Esophagus muscularis mucosa (tissue), 4 donors: ENCODE measurements around the gene B9D1.
A peak's percentile ranks its signal among the peaks of the same experiment; 100 is the strongest.

ENCODE experiments used
- EP300 ChIP-seq: sonication (generic); formaldehyde crosslinking; IDR thresholded peaks from one replicate; pipeline ENCODE4 v1.6.1; 2017; ENCODE audit warnings: antibody characterized with exemption
- POLR2A ChIP-seq: fragments of 450-650 bp; IDR thresholded peaks from one replicate; pipeline ENCODE4 v1.6.1; 2017; ENCODE audit warnings: antibody characterized with exemption, moderate library complexity, mild to moderate bottlenecking, low read depth
- POLR2AphosphoS5 ChIP-seq, 2 donors: sonication (generic); formaldehyde crosslinking; IDR thresholded peaks; one replicate each; pipeline ENCODE4 v1.6.1; 2017; ENCODE audit warnings: antibody characterized with exemption in 2 of 2
- TF ChIP-seq, protein P1 (sequence below), 3 experiments: fragments of 200-600 bp in 2 of 3; fragments of 450-650 bp in 1 of 3; sonication (generic) in 2 of 3; IDR thresholded peaks; one replicate each; pipeline ENCODE4 v1.5.1; 2017 to 2019; ENCODE audit warnings: antibody characterized with exemption in 3 of 3, mild to moderate bottlenecking in 2 of 3, moderate library complexity in 1 of 3

DNA sequence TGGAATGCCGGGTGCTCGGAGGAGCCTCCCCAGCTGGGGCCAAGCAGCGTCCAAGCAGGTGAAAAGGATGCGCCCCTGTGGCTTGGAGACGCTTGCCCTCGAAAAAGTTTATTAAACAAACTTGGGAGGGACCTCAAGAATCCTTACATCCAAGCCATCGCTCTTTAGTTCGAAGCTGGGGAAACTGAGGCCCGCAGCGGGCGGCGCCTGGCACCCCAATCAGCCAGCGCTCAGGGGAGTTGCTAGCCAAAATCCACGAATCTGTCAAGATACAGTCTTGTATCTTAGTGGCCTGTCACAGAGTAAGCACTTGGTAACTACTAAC is 553 bp upstream of the B9D1 start:
- TF ChIP-seq, protein P1, sequence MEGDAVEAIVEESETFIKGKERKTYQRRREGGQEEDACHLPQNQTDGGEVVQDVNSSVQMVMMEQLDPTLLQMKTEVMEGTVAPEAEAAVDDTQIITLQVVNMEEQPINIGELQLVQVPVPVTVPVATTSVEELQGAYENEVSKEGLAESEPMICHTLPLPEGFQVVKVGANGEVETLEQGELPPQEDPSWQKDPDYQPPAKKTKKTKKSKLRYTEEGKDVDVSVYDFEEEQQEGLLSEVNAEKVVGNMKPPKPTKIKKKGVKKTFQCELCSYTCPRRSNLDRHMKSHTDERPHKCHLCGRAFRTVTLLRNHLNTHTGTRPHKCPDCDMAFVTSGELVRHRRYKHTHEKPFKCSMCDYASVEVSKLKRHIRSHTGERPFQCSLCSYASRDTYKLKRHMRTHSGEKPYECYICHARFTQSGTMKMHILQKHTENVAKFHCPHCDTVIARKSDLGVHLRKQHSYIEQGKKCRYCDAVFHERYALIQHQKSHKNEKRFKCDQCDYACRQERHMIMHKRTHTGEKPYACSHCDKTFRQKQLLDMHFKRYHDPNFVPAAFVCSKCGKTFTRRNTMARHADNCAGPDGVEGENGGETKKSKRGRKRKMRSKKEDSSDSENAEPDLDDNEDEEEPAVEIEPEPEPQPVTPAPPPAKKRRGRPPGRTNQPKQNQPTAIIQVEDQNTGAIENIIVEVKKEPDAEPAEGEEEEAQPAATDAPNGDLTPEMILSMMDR (IDR thresholded peaks at IDR 0.05): peak in 1 of 3 experiments; percentile 3
- no peak for TF ChIP-seq EP300
- TF ChIP-seq POLR2A: no peak
- TF ChIP-seq POLR2AphosphoS5 (IDR thresholded peaks at IDR 0.05): no peak
